Measurements from ENCODE around the gene CNPY1. TPM values are rescaled to one million over a fixed set of nuclear protein-coding genes. Genes with fewer than 3 reads are reported as not detected.

The CNPY1 gene
- total RNA-seq, 2 experiments from 2014 or later = not detected

- H3K9me3 ChIP-seq (ENCODE audit: control insufficient read depth in 1 of 2, insufficient read depth in 1 of 2, low read length in 2 of 2) = peaks cover 0 to 15% of the 10 kb centered on the region in 2 experiments
- ChIA-PET POLR2A (no interaction called here), CTCF (no interaction called here)
- no peak overlapping the region for H3K27ac ChIP-seq (ENCODE audit: low read depth in 1 of 2, low read length in 2 of 2)
- no peaks in the 10 kb centered on the region for H3K9me3 Mint-ChIP-seq
- peaks cover 9 to 32% of the 10 kb centered on the region in 2 experiments for H3K27me3 ChIP-seq (ENCODE audit: control insufficient read depth in 1 of 2, insufficient read depth in 2 of 2, low read length in 2 of 2)
- no peak for DNase-seq
- no peaks in the 10 kb centered on the region for H3K36me3 Mint-ChIP-seq (ENCODE audit: low read depth)
- ATAC-seq (ENCODE audit: poor library complexity) = no peak
- H3K4me1 Mint-ChIP-seq (ENCODE audit: low read depth) = no peaks in the 10 kb centered on the region
- no peaks in the 10 kb centered on the region for H3K36me3 ChIP-seq (ENCODE audit: insufficient read depth, low read length)
- no peak overlapping the region for H3K4me3 Mint-ChIP-seq
- TF ChIP-seq CTCF (IDR thresholded peaks at IDR 0.05) = no peak
- intact Hi-C loops (cut with DNase I, micrococcal nuclease) = no loop called here
- no peak overlapping the region for H3K4me3 ChIP-seq (ENCODE audit: low read length)
- H3K4me1 ChIP-seq (ENCODE audit: insufficient read depth, low read length) = no peaks in the 10 kb centered on the region
- H3K27me3 Mint-ChIP-seq = peaks cover 77% of the 10 kb centered on the region
- H3K27ac Mint-ChIP-seq = no peak overlapping the region
Measured at GRCh38 chr7:155517452-155517851, 28.9 kb downstream of the CNPY1 start.

- Histone ChIP-seq H3K9me3 (ENCODE audit: control insufficient read depth in 1 of 2, insufficient read depth in 1 of 2, low read length in 2 of 2) (peaks cover 0 to 6% of the 10 kb centered on the region in 2 experiments), H3K36me3 (ENCODE audit: insufficient read depth, low read length) (no peaks in the 10 kb centered on the region), H3K27ac (ENCODE audit: low read depth in 1 of 2, low read length in 2 of 2) (no peak overlapping the region), H3K27me3 (ENCODE audit: control insufficient read depth in 1 of 2, insufficient read depth in 2 of 2, low read length in 2 of 2) (peaks cover 14 to 42% of the 10 kb centered on the region in 2 experiments), H3K4me1 (ENCODE audit: insufficient read depth, low read length) (no peaks in the 10 kb centered on the region), H3K4me3 (ENCODE audit: low read length) (no peak overlapping the region)
- H3K4me3 Mint-ChIP-seq = no peak overlapping the region
- intact Hi-C loops (cut with DNase I, micrococcal nuclease) = no loop called here
- CTCF ChIA-PET = no interaction called here
- H3K36me3 Mint-ChIP-seq (ENCODE audit: low read depth) = no peaks in the 10 kb centered on the region
- H3K27ac Mint-ChIP-seq = no peak overlapping the region
- TF ChIP-seq CTCF (IDR thresholded peaks at IDR 0.05) = no peak
- POLR2A ChIA-PET = no interaction called here
- DNase-seq (no peak), ATAC-seq (ENCODE audit: poor library complexity) (no peak)
- peaks cover 87% of the 10 kb centered on the region for H3K27me3 Mint-ChIP-seq
- no peaks in the 10 kb centered on the region for H3K9me3 Mint-ChIP-seq
- no peaks in the 10 kb centered on the region for H3K4me1 Mint-ChIP-seq (ENCODE audit: low read depth)
Measured at GRCh38 chr7:155516466-155516865, 29.9 kb downstream of the CNPY1 start.

GRCh38 chr7:155515318-155515717 lies 31.0 kb downstream of the CNPY1 start:
- no peak overlapping the region for H3K4me3 ChIP-seq (ENCODE audit: low read length)
- Mint-ChIP-seq H3K4me1 (ENCODE audit: low read depth) (peaks cover 3% of the 10 kb centered on the region), H3K4me3 (no peak overlapping the region), H3K27ac (no peak overlapping the region), H3K36me3 (ENCODE audit: low read depth) (no peaks in the 10 kb centered on the region), H3K9me3 (no peaks in the 10 kb centered on the region), H3K27me3 (peaks cover 90% of the 10 kb centered on the region)
- no peak overlapping the region for H3K27ac ChIP-seq (ENCODE audit: low read depth in 1 of 2, low read length in 2 of 2)
- intact Hi-C loops (cut with DNase I, micrococcal nuclease) = no loop called here
- DNase-seq = no peak
- no peak for TF ChIP-seq CTCF (IDR thresholded peaks at IDR 0.05)
- ATAC-seq (ENCODE audit: poor library complexity) = no peak
- peaks cover 23 to 52% of the 10 kb centered on the region in 2 experiments for H3K27me3 ChIP-seq (ENCODE audit: control insufficient read depth in 1 of 2, insufficient read depth in 2 of 2, low read length in 2 of 2)
- H3K9me3 ChIP-seq (ENCODE audit: control insufficient read depth in 1 of 2, insufficient read depth in 1 of 2, low read length in 2 of 2) = peaks cover 0 to 4% of the 10 kb centered on the region in 2 experiments
- peaks cover under 1% of the 10 kb centered on the region for H3K4me1 ChIP-seq (ENCODE audit: insufficient read depth, low read length)
- POLR2A ChIA-PET = no interaction called here
- CTCF ChIA-PET = no interaction called here
- H3K36me3 ChIP-seq (ENCODE audit: insufficient read depth, low read length) = no peaks in the 10 kb centered on the region

Measured in CD4-positive, alpha-beta T cell (primary cell).